DOHH2 (cell line): ENCODE results near the gene SRGAP3.

Source experiments
- CTCF ChIP-seq: fragments of 200-600 bp; sonication (generic); IDR thresholded peaks from one replicate; pipeline ENCODE4 v1.5.1; 2014; ENCODE audit warnings: antibody characterized with exemption, mild to moderate bottlenecking, low read depth, low read length; ENCODE audit not compliant: poor library complexity, severe bottlenecking
- EZH2phosphoT487 ChIP-seq: fragments of 200-600 bp; sonication (generic); IDR thresholded peaks from 2 replicates; pipeline ENCODE4 v1.6.1; 2017; ENCODE audit warnings: borderline replicate concordance, mild to moderate bottlenecking, antibody characterized with exemption, low read length, moderate library complexity, mixed read lengths

DNA sequence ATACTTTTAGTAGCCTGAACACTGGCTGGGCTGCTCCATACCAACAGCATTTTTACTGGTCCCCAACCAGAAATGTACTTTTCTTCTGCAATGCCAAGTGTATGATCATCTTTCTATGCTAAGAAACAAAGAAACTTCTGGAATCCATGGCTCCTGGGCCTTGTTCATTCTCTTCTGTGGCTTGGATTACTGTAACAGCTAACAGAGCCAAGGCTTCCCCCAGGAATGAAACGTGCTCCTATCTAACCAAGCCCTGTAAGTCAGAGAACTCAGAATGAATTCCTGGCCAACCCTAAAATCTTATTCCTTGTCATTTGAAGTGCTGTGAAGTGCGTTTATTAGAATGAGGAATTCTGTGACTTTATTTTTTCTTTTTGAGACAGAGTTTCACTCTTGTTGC lies 183.3 kb downstream of the SRGAP3 start:
- TF ChIP-seq CTCF = no peak
- no peak for TF ChIP-seq EZH2phosphoT487
